GM19025 (cell line): ENCODE results near the gene APBA2.

Source experiments
- ATAC-seq: cut with Tn5 transposase; IDR thresholded peaks from one replicate; pipeline ENCODE4 v1.9.1; 2021; ENCODE audit warnings: mild to moderate bottlenecking, low read depth, moderate library complexity; ENCODE audit not compliant: unreplicated experiment

Gene APBA2

DNA sequence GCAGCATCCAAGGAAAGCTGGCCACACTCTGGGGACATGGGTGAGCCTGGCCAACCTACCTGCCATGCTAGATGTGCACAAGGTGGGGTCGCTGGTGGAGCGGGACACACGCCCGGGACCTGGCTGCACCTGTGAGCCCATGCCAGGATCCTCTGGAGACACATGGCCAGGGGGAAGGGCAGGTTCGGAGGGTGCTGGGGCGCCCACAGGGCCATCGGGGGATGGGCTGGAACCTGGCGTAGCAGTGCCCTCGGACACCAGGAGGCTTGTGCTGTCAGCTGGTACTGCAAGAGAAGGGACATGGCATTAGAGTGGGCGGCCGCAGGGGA is 240.4 kb downstream of the APBA2 start:
- ATAC-seq, result no peak

DNA sequence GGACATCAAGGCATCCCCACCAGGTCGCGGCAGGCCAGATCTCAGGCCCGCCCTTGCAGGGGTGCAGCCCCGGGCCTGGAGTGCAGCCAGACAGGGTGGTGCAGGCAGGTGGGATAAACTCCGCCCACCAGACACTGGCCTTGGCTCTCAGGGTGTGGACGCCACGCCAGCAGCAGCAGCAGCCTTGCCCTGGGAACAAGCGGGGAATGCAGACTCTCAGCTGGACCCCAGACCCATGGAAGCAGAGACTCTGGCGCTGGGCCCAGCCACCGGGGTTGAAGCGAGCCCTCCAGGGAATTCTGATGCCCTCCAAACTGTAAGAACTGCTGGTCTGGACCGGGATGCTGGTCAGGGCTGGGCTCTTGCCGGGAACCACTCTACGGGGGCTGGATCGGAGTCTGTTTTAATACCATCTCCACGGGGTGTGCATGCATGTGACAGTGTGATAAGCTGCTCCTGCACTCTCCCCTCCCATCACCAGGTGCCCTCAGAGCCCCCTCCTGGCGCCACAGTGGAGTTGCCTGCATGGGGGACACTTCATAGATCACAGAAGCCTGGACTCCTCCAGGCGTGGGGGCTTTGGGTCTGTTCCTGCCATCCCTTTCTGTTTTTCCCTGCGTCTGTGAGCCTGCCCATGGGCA is 241.2 kb downstream of the APBA2 start:
- no peak for ATAC-seq

DNA sequence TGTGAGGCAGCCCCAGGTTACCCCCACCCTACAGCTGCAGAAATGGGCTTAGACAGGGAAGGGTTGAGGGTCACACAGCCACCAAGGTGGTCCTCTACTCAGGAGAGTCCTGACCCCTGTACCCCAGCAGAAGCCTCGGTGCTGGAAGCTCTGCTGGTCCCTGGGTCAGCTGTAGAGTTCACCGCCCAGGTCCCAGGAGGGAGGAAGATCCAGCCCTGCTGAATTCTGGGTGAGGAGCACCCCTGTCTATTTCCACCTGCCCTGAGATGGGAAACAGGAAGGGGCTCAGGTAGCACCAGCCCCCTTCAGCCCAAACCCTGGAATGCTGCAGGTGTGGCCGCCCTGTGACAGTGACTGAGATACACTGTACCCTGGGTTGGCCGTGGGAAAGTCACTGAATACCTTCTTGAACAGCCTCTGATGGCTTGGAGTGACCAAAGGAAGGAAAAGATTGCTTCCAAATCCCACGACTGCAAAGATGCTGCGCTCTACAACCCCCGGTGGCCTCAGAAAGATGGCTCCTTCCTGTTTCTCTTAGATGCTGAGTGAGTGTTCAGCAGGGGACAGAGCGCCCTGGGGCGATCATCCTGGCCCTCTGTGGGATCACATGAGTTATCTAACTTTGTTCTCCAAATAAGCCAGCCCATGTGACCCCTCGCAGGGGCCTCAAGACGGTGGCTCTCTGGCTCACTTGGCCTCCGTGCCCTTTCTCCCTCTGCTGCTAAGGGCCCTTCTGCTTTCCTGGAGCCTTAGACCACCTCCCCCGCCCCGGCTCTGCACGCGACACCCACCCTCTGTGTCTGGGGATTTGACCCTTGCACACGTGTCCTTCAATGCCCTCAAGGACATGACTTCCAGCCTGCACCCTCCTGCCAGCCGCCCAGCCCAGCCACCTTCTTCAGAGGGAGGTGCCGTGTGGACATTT is 242.0 kb downstream of the APBA2 start:
- no peak for ATAC-seq

DNA sequence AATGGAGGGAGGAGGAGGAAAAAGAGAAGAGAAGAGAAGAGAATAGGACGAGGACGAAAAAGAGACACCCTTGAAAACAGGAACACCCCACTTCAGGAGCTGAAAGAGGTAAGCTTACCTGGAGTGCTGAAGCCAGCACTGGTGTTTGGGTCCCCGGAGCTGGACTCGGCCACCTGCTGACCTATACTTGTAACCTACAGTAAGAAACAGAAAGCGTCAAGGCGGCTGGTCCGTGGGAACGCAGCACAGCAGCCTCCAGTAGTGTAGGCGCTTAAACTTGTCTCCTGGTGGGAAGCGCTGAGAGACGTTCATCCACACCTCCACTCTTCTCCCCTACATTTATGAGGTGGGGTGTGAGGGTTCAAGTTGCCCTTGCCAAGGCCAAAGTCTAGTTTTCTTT is 242.9 kb downstream of the APBA2 start:
- ATAC-seq, result no peak

DNA sequence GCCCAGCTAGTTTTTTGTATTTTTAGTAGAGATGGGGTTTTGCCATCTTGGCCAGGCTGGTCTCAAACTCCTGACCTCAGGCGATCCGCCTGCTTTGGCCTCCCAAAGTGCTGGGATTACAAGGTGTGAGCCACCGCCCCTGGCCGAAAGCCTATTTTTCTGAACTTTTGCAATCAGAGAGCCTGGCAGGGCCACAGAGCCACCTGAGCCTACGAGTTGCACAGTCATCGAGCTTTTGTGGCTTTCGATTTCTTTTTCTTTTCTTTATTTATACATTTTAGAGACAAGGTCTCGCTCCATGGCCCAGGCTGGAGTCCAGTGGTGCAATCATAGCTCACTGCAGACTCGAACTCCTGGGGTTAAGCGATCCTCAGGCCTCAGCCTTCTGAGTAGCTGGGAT is 243.4 kb downstream of the APBA2 start:
- ATAC-seq, result no peak

DNA sequence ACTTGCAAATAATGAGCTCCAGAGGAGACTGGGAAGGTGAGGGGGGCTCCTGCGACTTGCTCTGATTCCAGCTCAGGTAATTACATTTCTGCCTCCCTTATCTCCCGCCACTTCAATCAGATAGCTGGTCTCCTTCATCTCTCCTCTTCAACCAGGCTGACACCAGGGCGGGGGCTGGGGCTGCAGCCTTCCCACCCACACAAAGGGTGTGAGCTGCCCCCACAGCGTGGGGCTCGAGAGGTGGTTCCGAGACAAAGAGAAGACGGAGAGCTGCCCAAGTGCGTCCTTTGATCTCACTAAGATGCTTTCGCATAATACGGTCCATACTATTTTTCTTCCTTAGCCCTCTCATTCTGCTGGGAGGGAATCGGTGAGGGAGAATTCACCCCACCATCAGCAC is 244.2 kb downstream of the APBA2 start:
- ATAC-seq, result no peak

DNA sequence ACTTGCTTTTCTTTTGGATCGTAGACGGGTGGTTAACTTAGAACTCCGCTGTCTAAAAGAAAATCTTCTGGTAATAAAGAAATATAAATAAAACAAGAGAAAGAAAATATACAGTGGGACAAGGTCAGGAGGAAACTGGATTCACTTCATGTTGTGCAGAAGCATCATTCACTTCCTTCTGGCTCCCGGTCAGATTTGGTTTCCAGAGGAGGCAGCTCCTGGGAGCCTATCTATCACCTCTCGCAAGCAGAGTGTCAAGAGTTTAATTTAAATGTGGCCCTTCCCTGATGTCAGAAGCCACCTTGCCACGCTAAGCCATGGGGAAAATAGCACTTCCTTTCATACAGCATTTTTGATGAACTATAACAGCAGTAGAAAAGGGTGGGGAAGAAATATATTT is 244.7 kb downstream of the APBA2 start:
- ATAC-seq, result no peak

DNA sequence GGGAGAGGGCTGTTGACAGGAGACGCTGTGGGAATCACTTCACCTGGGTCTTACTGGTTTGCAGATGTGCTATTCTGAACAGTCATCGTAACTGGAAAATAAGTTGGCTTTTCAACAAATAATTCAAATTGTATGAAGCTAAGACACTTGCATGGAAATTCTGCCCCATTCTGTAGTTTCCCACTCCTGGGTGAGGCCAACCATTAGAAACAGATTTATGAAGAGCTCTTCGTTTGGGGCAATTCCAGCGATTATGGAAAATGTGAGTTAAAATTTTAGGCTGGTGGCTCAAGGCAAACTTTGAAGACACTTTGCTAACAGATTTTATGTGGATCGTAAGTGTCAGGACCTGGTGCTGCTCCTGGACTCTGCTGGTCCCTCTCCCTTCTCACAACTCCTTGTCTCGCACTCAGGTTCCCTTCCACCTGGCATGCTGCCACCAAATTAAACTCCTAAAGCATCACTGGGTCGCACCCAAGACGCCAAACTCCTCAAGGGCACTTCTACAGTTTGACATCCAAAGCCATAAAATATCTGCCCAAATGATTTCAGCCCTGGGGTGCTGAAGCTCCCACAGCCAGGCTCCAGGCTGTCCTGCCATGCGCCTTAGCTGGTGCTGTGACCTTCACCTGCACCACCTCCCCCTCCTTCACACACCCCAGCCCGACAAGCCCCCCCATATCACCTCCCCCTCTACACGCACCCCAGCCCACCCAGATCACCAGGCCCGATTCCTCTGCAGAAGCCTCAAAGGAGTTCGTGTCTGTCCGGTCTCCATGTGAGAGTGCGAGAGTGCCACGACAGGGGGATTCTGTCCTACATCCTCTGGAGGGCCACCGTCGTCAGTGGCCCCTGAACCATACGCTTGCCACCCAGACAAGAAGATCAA is 245.4 kb downstream of the APBA2 start:
- ATAC-seq, result no peak

DNA sequence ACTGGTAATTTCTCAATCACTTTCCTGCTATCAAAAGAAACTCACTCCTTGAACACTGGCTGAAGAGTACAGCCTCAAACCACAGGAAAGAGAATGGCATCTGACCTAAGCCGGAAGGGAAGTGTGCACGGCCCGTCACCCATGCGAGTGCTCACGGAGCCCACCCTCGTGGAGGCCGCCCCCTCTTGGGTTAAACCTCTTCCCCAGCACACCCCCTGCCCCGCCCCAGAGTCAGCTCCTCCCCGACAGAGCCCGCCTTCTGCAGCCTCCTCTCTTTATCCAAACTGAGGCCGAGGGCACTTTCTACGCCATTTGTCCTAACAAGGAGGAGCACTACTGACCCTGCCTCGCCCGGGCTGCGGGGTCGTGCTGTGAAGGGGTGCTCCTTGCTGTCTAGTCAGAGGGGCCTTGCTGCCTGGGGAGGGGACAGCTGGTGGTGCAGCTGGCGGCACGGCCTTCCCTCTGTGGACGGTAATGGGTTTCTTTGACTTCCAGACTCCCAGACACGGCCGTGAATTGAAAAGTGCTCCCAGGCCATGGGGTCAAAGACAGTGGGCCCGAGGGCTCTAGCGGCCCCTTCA is 246.2 kb downstream of the APBA2 start:
- no peak for ATAC-seq

DNA sequence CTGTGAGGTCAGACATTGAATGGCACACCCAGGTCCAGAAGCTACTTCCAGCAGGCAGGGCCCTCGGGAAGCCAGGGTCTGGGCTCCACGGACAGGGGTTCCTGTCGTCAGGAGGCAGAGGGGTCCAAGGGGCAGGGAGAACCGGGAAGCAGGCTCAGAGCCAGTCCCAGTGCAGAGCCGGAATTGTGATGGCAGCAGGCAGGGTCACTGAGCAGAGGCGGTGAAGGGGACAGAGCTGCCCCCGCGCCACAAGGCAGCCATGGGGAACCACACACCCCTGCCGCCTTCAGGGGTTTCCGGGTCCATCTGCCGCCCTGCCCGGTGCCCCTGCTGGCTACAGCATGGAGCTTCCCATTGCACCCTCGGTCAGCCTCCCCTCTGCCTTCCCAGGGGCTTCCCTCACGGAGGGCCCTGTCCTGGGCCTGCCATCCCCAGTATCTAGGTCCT is 247.0 kb downstream of the APBA2 start:
- ATAC-seq, result no peak

DNA sequence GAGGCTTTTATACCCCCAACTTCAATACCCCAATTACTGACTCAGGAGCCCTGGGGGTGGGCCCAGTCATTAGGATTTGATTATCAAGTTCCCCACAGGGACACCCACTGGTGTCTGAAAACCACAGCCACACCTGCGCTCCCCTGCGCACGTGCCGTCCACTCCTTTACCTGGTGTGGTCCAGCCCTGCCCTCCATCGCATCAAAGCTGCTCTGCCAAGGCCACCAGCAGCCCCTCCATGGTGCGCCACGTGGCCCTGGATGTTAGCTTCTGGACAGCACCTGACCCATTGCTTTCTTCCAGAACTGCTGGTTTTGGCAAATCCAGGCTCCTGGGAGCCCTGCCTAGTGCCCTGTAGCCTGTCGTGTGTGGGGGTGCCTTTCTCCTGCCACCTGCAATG is 247.5 kb downstream of the APBA2 start:
- no peak for ATAC-seq

DNA sequence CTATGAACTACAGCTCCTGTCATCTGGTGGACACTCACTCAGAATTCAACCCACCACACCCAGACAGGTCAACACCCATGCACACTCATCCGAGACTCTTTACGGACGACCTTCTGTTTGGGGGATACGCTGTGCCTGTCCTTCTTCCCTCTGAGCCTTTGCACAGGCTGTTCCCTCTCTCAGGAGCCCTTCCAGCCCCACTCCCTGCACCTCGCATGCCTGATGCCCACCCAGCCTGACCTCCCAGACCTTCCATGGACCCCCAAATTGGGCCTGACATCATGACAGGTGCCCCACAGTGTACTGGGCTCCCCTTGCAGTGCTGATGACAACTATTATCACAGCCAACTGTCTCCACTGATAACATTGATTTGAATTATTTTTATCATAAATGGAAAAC is 248.0 kb downstream of the APBA2 start:
- ATAC-seq, result no peak

DNA sequence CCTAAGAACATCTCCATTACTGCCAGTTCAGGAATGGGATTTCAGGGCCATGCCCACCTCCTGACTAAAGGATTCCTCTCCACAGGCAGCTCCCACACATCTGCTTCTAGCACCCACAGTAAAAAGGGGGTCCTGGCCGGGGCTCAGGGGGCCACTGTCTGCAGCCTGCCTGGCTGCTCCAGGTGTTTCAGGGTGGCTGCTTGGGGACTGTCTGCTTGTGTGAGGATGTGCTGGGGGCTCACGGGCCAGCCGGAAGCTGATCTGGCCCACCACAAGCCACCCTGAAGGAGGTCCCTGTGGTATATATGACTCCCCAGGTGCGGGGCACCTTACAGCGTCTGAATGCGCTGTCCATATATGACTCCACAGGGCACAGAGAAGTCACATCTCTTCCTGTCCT is 248.5 kb downstream of the APBA2 start:
- no peak for ATAC-seq

DNA sequence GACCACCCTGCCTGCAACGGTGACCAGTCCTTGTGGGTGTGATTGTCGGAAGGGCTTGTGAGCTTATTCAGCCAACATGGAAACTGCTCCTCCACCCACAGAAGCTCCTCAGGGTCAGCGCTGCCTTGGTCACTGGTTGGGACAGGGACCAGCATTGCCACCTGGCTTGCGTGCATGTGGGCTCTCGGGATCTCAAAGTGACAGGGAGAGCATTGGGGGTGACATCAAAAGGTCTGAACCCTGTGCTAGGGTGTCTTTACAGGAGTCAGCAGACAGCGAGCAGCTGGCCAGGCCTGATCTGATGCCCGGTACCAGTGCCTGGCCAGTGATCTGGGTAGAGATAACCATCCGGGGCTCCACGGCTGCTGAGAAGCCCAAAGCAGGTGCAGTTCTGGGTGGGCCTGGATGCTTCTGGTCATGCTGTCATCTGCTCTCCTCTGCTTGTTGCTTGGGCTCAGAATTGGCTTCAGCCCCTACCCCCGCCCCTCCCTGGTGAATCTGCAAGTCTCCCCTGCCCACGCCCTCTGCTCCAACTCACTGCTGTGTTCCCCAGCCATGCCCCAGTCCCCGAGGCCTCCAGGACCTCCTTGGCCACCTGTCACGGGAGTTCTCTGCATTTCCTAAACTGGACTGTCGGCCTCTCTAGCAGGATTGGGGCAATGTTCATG is 249.0 kb downstream of the APBA2 start:
- no peak for ATAC-seq

DNA sequence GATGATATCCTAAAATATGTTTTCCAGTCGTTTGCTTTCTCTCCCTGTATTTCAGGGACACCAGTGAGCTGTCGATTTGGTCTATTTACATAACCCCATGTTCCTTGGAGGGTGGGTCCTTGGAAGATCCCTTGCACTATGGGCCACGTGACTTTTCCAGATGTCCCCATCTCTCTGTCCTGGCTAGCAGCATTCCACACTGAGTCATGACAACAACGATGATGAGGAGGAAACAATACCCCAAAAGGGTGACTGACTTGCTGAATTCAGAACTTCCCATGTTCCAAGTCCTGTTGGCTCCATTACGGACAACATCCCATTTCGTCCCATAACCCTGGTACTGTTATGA is 249.5 kb downstream of the APBA2 start:
- no peak for ATAC-seq

DNA sequence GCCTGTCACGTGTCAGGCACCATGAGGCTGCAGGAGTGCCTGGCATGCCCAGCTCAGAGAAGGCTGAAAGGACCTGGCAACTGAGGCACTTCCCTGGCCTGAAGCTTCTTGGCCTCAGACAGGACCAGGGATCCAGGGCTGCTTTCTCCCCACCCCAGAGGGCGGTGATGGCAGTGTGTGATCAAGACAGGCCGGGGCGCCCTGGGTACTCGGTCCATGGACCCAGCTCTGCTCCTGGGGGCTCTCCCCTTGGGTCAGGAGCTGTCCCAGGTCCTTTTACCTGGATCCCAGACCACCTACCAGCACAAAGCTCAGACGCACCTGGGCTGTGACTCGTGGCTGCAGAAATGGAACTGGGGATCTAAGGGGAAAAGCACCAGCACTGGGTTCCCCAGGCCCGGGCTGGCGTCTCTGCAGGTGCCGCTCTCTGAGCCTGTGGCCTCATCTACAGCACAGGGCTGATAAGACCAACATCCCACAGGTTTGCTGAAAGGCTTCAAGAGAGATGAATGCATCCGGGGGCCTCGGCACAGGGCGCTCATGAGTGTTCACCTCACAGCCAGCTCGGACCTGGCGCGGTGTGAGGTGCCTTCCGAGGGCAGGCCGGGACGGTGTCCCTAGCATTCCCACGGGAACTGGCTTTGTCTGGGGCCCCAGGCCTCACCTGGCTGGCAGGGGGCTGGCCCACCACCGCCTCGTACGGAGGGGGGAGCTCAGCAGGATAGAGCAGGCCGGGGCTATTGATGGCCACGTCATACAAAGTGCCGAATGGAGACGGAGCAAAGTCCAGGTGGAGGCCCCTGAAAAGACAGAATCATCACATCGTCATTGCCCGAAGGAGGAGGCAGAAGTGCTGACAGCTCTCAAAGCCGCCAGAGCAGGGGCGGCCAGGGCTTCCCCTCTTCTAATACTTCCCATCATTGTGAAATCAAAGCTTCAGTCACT is 250.2 kb downstream of the APBA2 start:
- ATAC-seq, result no peak

DNA sequence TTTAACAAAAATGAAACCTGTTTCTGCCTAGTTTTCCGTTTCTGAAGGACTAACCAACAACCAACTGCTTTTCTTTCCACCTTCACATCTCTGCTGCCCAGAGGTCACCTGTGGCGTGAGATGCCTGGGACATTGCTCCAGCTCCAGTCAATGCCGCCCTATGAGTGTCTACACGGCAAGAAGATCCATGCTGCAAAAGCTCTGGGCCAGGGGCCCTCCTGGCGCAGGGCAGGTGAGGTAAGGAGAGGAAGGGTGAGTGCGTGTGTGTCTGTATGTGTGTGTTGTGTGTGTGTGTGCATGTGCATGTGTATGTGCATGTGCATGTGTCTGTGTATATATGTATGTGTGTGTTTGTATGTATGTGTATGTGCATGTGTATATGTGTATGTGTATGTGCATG is 252.5 kb downstream of the APBA2 start:
- no peak for ATAC-seq

DNA sequence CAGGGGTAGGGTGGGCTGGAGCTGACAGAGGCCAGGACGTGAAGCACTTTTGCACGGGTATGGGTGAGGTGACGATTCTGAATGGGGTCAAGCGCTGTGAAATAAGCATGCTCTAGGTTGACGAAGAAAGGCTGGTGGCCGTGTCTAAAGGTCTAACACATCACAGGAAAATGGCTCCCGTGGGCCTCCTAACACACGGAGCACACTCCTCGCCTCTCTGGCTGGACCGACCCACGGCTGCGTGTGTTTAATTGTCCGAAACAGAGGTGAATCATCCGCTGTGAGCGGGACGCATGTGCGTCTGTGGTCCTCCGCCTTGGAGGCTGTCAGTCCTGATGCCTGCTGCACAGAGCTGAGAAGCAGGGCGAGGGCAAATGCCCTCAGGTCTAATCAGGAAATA is 253.3 kb downstream of the APBA2 start:
- no peak for ATAC-seq
